ENCODE measurements around the gene FNBP1. TPM values are rescaled to one million over a fixed set of nuclear protein-coding genes. Genes with fewer than 3 reads are reported as not detected.
"Not testable (repeated sequence)": the region's sequence is repeated elsewhere in the genome, so short reads cannot be mapped to it uniquely, and the experiment has no call there.

Gene FNBP1
- total RNA-seq, 4 donors from 2014 or later = 29.7 to 62.3 (median 40.0) TPM

DNA sequence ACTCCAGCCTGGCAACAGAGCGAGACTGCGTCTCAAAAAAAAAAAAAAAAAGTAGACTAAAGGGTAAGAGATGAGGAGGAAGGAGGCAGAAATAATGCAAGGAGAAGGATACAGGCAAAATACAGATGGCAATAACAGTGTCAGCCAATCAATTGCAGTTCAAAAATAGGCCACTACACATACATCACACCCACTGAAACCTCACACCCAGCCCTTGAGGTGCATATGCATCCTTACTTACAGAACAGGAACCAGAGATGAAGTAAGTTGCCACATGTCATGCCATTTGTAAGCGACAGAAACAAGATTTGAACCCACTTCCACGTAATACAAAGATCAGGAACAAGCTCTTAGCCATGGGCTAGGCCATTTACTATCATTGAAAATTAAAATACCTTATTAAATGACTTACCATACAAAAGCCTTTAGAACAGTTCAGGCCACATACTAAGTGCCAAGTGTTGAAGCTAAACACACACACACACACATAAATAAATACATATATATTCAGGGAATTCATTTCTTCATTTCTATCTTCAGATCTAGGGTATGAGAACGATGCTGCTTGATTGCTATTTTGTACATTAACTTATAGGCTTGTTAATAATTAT lies 98.4 kb downstream of the FNBP1 start:
- intact Hi-C loops (cut with DNase I; ENCODE audit: low total_unique reads) = no loop called here
- no peak overlapping the region for H3K4me3 ChIP-seq (ENCODE audit: low read depth, poor library complexity, severe bottlenecking)
- TF ChIP-seq, protein P1, sequence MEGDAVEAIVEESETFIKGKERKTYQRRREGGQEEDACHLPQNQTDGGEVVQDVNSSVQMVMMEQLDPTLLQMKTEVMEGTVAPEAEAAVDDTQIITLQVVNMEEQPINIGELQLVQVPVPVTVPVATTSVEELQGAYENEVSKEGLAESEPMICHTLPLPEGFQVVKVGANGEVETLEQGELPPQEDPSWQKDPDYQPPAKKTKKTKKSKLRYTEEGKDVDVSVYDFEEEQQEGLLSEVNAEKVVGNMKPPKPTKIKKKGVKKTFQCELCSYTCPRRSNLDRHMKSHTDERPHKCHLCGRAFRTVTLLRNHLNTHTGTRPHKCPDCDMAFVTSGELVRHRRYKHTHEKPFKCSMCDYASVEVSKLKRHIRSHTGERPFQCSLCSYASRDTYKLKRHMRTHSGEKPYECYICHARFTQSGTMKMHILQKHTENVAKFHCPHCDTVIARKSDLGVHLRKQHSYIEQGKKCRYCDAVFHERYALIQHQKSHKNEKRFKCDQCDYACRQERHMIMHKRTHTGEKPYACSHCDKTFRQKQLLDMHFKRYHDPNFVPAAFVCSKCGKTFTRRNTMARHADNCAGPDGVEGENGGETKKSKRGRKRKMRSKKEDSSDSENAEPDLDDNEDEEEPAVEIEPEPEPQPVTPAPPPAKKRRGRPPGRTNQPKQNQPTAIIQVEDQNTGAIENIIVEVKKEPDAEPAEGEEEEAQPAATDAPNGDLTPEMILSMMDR (IDR thresholded peaks at IDR 0.05) = no peak
- no peak for TF ChIP-seq POLR2A (IDR thresholded peaks at IDR 0.05)
- 83 to 87% methylated on average over 5 of the region's 5 CpGs for WGBS, 2 donors
- DNase-seq (ENCODE audit: low spot score in 2 of 2) = no peak

DNA sequence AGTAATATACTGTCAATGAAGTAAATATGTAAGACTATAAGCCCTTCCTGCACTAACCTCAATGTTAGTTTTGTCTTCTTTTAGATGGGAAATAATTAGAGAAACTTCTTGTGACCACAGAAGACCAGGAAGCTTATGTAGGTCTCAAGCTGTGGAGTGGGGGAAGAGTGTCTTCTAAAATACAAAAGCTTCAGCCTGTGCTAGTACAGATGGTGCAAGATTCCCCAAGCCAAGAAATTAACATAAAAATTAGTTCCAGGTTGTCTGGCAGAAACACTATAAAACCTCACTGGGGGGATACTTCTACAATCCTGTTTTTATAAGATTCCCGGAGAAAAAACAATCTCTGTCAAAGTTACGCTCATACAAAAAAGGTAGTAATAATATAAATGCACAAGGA lies 103.6 kb downstream of the FNBP1 start:
- WGBS, 2 donors = 73 to 87% methylated on average over 2 of the region's 2 CpGs
- TF ChIP-seq, protein P1 (IDR thresholded peaks at IDR 0.05) = no peak
- no peak for TF ChIP-seq POLR2A (IDR thresholded peaks at IDR 0.05)
- no peak for DNase-seq (ENCODE audit: low spot score in 2 of 2)
- intact Hi-C loops (cut with DNase I; ENCODE audit: low total_unique reads) = no loop called here
- H3K4me3 ChIP-seq (ENCODE audit: low read depth, poor library complexity, severe bottlenecking) = no peak overlapping the region

DNA sequence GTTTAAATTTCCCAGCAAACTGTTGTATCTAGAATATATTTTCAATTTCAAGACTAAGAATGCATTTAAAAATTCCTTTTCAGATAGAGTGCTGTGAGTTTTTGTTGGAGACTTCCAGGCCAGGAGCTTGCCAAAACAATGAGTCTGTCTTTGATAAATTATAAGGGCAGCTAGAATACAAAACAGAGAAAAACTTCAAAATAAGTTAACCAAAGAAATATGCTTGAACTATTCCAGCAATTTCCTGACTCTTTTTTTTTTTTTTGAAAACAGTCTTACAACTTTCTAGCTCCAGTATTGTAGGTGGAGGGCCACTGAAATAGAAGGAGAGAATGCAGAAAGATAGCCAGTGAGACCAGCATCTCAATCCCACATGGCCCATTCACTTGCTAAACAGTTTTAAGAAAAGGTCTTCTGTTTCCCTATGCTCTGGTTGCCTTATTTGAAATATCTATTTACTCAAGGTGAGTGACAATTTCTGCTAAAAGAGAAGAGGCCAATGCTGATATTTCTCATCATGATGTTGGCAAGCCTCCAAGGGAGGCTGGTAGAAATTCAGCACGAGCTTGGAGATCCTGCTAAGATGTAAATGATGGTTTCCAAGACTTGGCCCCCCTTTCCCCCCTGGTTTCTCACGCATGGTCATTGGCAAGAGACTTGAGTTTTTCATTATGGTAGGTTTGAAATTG lies 104.6 kb downstream of the FNBP1 start:
- peak in 1 of 2 donors; percentile 60 for DNase-seq (ENCODE audit: low spot score in 2 of 2)
- TF ChIP-seq POLR2A (IDR thresholded peaks at IDR 0.05) = no peak
- TF ChIP-seq, protein P1 (IDR thresholded peaks at IDR 0.05) = no peak
- no peak overlapping the region for H3K4me3 ChIP-seq (ENCODE audit: low read depth, poor library complexity, severe bottlenecking)
- WGBS, 2 donors = 35 to 42% methylated on average over 2 of the region's 2 CpGs
- intact Hi-C loops (cut with DNase I; ENCODE audit: low total_unique reads) = no loop called here

DNA sequence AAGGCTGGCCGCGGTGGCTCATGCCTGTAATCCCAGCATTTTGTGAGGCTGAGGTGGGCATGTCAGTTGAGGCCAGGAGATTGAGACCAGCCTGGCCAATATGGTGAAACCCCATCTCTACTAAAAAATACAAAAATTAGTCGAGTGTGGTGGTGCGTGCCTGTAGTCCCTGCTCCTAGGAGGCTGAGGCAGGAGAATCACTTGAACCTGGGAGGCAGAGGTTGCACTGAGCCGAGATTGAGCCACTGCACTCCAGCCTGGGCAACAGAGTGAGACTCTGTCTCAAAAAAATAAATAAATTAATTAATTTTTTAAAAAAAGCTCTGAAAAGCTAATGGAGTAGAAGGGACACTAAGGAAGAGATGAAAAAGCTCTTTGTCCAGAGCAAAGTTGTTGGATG lies 105.1 kb downstream of the FNBP1 start:
- WGBS, 2 donors = 67 to 83% methylated on average over 5 of the region's 5 CpGs
- intact Hi-C loops (cut with DNase I; ENCODE audit: low total_unique reads); H3K4me3 ChIP-seq (ENCODE audit: low read depth, poor library complexity, severe bottlenecking): not testable (repeated sequence)
- DNase-seq (ENCODE audit: low spot score in 2 of 2) = peak in 1 of 2 donors; percentile 18

DNA sequence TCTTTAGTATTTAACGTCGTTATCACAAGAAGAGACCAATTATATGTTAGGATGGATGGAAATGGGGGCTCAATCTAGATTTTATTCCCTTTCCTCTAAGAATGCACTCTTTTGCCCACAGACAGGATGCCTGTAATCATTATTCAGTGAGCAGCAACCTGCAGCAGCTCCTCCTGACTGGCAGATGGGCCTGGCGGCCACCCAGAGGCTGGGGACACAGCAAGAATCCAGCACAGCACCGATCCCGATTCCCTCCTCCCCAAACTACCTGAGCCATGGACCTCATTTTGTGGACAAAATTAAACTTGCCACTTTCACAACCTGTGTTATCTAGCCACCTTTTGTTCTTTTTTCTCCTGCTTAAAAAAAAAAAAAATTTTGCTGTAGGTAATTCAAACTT lies 106.8 kb downstream of the FNBP1 start:
- no peak overlapping the region for H3K4me3 ChIP-seq (ENCODE audit: low read depth, poor library complexity, severe bottlenecking)
- intact Hi-C loops (cut with DNase I; ENCODE audit: low total_unique reads) = no loop called here
- WGBS, 2 donors = 66 to 67% methylated on average over 5 of the region's 5 CpGs
- DNase-seq (ENCODE audit: low spot score in 2 of 2) = peak in 1 of 2 donors; percentile 75
- TF ChIP-seq, protein P1 (IDR thresholded peaks at IDR 0.05) = no peak
- TF ChIP-seq POLR2A (IDR thresholded peaks at IDR 0.05) = no peak

DNA sequence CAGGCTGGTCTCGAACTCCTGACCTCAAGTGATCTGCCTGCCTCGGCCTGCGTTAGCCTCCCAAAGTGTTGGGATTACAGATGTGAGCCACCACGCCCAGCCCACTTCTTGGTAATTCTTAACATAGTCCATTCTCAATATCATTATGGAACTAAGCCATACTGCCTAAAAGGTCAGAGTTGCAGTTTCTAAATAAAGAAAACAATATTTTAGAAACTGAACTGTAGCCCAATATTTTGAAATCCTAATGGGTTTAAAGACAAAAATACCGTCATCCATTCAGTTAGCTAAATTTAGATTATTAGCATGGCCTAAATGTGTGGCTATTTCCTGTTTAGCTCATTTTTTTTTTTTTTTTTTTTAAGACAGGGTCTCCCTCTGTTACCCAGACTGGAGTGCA lies 108.2 kb downstream of the FNBP1 start:
- H3K4me3 ChIP-seq (ENCODE audit: low read depth, poor library complexity, severe bottlenecking) = no peak overlapping the region
- 47 to 66% methylated on average over 5 of the region's 5 CpGs for WGBS, 2 donors
- peak in 1 of 2 donors; percentile 85 for DNase-seq (ENCODE audit: low spot score in 2 of 2)
- no peak for TF ChIP-seq POLR2A (IDR thresholded peaks at IDR 0.05)
- TF ChIP-seq, protein P1 (IDR thresholded peaks at IDR 0.05) = no peak
- intact Hi-C loops (cut with DNase I; ENCODE audit: low total_unique reads) = no loop called here

Data from lower leg skin (tissue), 4 donors.